K562 (cell line): ENCODE data around the gene RARRES2. TPM values are rescaled to one million over a fixed set of nuclear protein-coding genes. Genes with fewer than 3 reads are reported as not detected.

Experiments used
- ARID2 ChIP-seq: fragments of 450-650 bp; IDR thresholded peaks from 2 replicates; pipeline ENCODE4 v1.6.1; 2017; ENCODE audit warnings: antibody characterized with exemption, mild to moderate bottlenecking
- ATF6 ChIP-seq: sonication (generic); formaldehyde crosslinking; IDR thresholded peaks from 2 replicates; pipeline ENCODE4 v1.4.0; 2020; ENCODE audit warnings: mild to moderate bottlenecking, missing genetic modification reagents
- C11orf30 ChIP-seq: fragments of 450-650 bp; IDR thresholded peaks from 2 replicates; pipeline ENCODE4 v1.6.1; 2016; ENCODE audit warnings: low read depth, mild to moderate bottlenecking
- ELF2 ChIP-seq: fragments of 250-450 bp; sonication (Bioruptor Pico); IDR thresholded peaks from 2 replicates; pipeline ENCODE4 v1.5.0; 2021; ENCODE audit warnings: mild to moderate bottlenecking
- ELF4 ChIP-seq: fragments of 450-650 bp; formaldehyde crosslinking; IDR thresholded peaks from 2 replicates; pipeline ENCODE4 v1.4.0; 2022; ENCODE audit warnings: missing genetic modification characterization
- ESRRA ChIP-seq: fragments of 450-650 bp; IDR thresholded peaks from 2 replicates; pipeline ENCODE4 v1.6.1; 2014; ENCODE audit warnings: low read depth, mild to moderate bottlenecking, moderate library complexity, borderline replicate concordance
- FOXK2 ChIP-seq, 2 experiments: fragments of 450-650 bp; IDR thresholded peaks in 1 of 2; conservative IDR thresholded peaks in 1 of 2; 2 replicates each; pipeline ENCODE4 v1.6.1; 2016; ENCODE audit warnings: low read depth in 2 of 2, mild to moderate bottlenecking in 1 of 2
- HOMEZ ChIP-seq: fragments of 250-450 bp; sonication (Bioruptor Pico); IDR thresholded peaks from 2 replicates; pipeline ENCODE4 v1.4.0; 2020; ENCODE audit warnings: mild to moderate bottlenecking, moderate library complexity
- KLF13 ChIP-seq: fragments of 450-650 bp; IDR thresholded peaks from 2 replicates; pipeline ENCODE4 v1.6.1; 2016; ENCODE audit warnings: missing genetic modification characterization, low read depth, mild to moderate bottlenecking, missing compliant biosample characterization, moderate library complexity, borderline replicate concordance
- NUFIP1 ChIP-seq: fragments of 450-650 bp; IDR thresholded peaks from 2 replicates; pipeline ENCODE4 v1.6.1; 2018; ENCODE audit not compliant: partially characterized antibody
- PRDM10 ChIP-seq: fragments of 450-650 bp; IDR thresholded peaks from 2 replicates; pipeline ENCODE4 v1.6.1; 2018; ENCODE audit not compliant: partially characterized antibody
- SIN3A ChIP-seq, 2 experiments: fragments of 150-350 bp in 1 of 2; IDR thresholded peaks; 2 replicates each; pipeline ENCODE4 v1.6.1; 2011 to 2016; ENCODE audit warnings: borderline replicate concordance in 2 of 2, low read depth in 2 of 2, low read length in 2 of 2, mild to moderate bottlenecking in 2 of 2, moderate library complexity in 2 of 2; ENCODE audit not compliant: control insufficient read depth in 1 of 2
- SRF ChIP-seq, 2 experiments: fragments of 250-450, 450-650 bp in 1 of 2; sonication (Bioruptor Pico) in 1 of 2; sonication (generic) in 1 of 2; formaldehyde crosslinking; IDR thresholded peaks; 2 replicates each; pipeline versions ENCODE4 v1.5.0 to v1.5.1; 2020 to 2022; ENCODE audit warnings: mild to moderate bottlenecking in 1 of 2, missing genetic modification reagents in 1 of 2
- ZBTB2 ChIP-seq: fragments of 450-650 bp; IDR thresholded peaks from 2 replicates; pipeline ENCODE4 v1.6.1; 2016; ENCODE audit warnings: antibody characterized with exemption
- ZC3H11A ChIP-seq: IDR thresholded peaks from 2 replicates; pipeline ENCODE4 v1.6.1; 2012; ENCODE audit warnings: low read depth, low read length, improper control_type of control experiment
- polyA plus RNA-seq, 8 experiments: library from polyadenylated mRNA; depleted of rRNA in 4 of 8; stranded (reverse) in 5 of 8; unstranded in 3 of 8; fragments of >200 nt; fragmentation: Nextera tagmentation in 2 of 8; fragmentation: Illumina TruSeq in 1 of 8; extraction: Ambion mirVana in 2 of 8; extraction: Trizol in 1 of 8; gene quantifications; 2 replicates each; pipeline versions ENCODE4 v1.2.1 to v1.2.3, GENCODE V29; 2011 to 2014; ENCODE audit warnings: inconsistent platforms in 1 of 8, missing spikeins in 1 of 8
- total RNA-seq, 7 experiments: library from RNA; depleted of rRNA in 6 of 7; stranded (reverse); fragments of >200 nt in 6 of 7; fragmentation: Illumina TruSeq in 2 of 7; extraction: Trizol in 2 of 7; gene quantifications; 2 replicates each; pipeline versions ENCODE4 v1.2.1 to v1.2.3, GENCODE V29; 2011 to 2021; ENCODE audit warnings: low replicate concordance in 1 of 7

The RARRES2 gene
- total and polyA plus RNA-seq, 9 of the 15 experiments (the other 6 are each of a cell fraction or from before 2014, with no cell fraction given) = 0.11 to 1.7 (median 0.23) TPM; not detected in 6

GRCh38 chr7:150317748-150318444 is 23.5 kb downstream of the RARRES2 start (continued):
- TF ChIP-seq ZC3H11A (no peak), ELF4 (CRISPR knock-in tag) (no peak), KLF13 (tag) (no peak), HOMEZ (CRISPR knock-in tag) (no peak), PRDM10 (peak; percentile 85), SIN3A (IDR thresholded peaks at IDR 0.05; ENCODE audit: borderline replicate concordance in 2 of 2, control insufficient read depth in 1 of 2, low read depth in 2 of 2, low read length in 2 of 2) (0 out of 4 replicates have a peak, but pooled peaks of 1 of the 2 experiments have one; percentile 35), NUFIP1 (no peak), SRF (CRISPR knock-in tag; IDR thresholded peaks at IDR 0.05) (0 out of 4 replicates have a peak, but pooled peaks of 1 of the 2 experiments have one; percentile 2), ARID2 (no peak), FOXK2 (conservative IDR thresholded peaks at IDR 0.05 in 1 of 2, IDR thresholded peaks at IDR 0.05 in 1 of 2; ENCODE audit: low read depth in 2 of 2) (0 out of 4 replicates have a peak, but pooled peaks have one; percentile 39 to 55), ESRRA (peak; percentile 82; the same call in 1 of the 2 replicates), C11orf30 (peak; percentile 69), ELF2 (CRISPR knock-in tag) (peak; percentile 53; the same call in 1 of the 2 replicates), ATF6 (CRISPR knock-in tag) (no peak), ZBTB2 (no peak; the same call in 1 of the 2 replicates)
